ENCODE results near the gene PIERCE2.
A peak's percentile ranks its signal among the peaks of the same experiment; 100 is the strongest.
"Not testable (repeated sequence)": the region's sequence is repeated elsewhere in the genome, so short reads cannot be mapped to it uniquely, and the experiment has no call there.

Gene PIERCE2

GRCh38 chr15:55394694-55395093, 13.6 kb upstream of the PIERCE2 start:
- no peak overlapping the region for H3K9ac ChIP-seq (ENCODE audit: low read depth, low read length)
- H3K4me3 ChIP-seq (ENCODE audit: low read length) = no peak overlapping the region
- no peaks in the 10 kb centered on the region for H3K36me3 ChIP-seq (ENCODE audit: insufficient read depth, low read length)
- no peaks in the 10 kb centered on the region for H3K9me3 ChIP-seq (replicated peaks; ENCODE audit: low read length)
- no peaks in the 10 kb centered on the region for H3K27me3 ChIP-seq (ENCODE audit: control insufficient read depth, insufficient read depth, low read length)
- peaks cover 4% of the 10 kb centered on the region for H3K4me1 ChIP-seq (ENCODE audit: control insufficient read depth, insufficient read depth, low read length)
- no peak overlapping the region for H3K4me2 ChIP-seq (ENCODE audit: low read length)

- Histone ChIP-seq H3K36me3 (ENCODE audit: insufficient read depth, low read length) (no peaks in the 10 kb centered on the region), H3K9me3 (replicated peaks; ENCODE audit: low read length) (no peaks in the 10 kb centered on the region), H3K27me3 (ENCODE audit: control insufficient read depth, insufficient read depth, low read length) (no peaks in the 10 kb centered on the region), H3K4me2 (ENCODE audit: low read length) (no peak overlapping the region), H3K4me3 (ENCODE audit: low read length) (no peak overlapping the region), H3K9ac (ENCODE audit: low read depth, low read length) (no peak overlapping the region), H3K4me1 (ENCODE audit: control insufficient read depth, insufficient read depth, low read length) (peaks cover 3% of the 10 kb centered on the region)
Observed at GRCh38 chr15:55398243-55398642, 10.1 kb upstream of the PIERCE2 start.

GRCh38 chr15:55400050-55400449, 8.2 kb upstream of the PIERCE2 start:
- H3K36me3 ChIP-seq (ENCODE audit: insufficient read depth, low read length); H3K4me2 ChIP-seq (ENCODE audit: low read length); H3K9ac ChIP-seq (ENCODE audit: low read depth, low read length); H3K27me3 ChIP-seq (ENCODE audit: control insufficient read depth, insufficient read depth, low read length); H3K9me3 ChIP-seq (replicated peaks; ENCODE audit: low read length); H3K4me1 ChIP-seq (ENCODE audit: control insufficient read depth, insufficient read depth, low read length); H3K4me3 ChIP-seq (ENCODE audit: low read length): not testable (repeated sequence)

GRCh38 chr15:55401786-55402246, 6.5 kb upstream of the PIERCE2 start:
- Histone ChIP-seq H3K4me1 (ENCODE audit: control insufficient read depth, insufficient read depth, low read length) (peaks cover 5% of the 10 kb centered on the region), H3K27me3 (ENCODE audit: control insufficient read depth, insufficient read depth, low read length) (no peaks in the 10 kb centered on the region), H3K36me3 (ENCODE audit: insufficient read depth, low read length) (no peaks in the 10 kb centered on the region), H3K4me2 (ENCODE audit: low read length) (no peak overlapping the region), H3K9ac (ENCODE audit: low read depth, low read length) (no peak overlapping the region), H3K4me3 (ENCODE audit: low read length) (no peak overlapping the region), H3K9me3 (replicated peaks; ENCODE audit: low read length) (no peaks in the 10 kb centered on the region)

- no peaks in the 10 kb centered on the region for H3K36me3 ChIP-seq (ENCODE audit: insufficient read depth, low read length)
- H3K9ac ChIP-seq (ENCODE audit: low read depth, low read length) = no peak overlapping the region
- peaks cover 5% of the 10 kb centered on the region for H3K4me1 ChIP-seq (ENCODE audit: control insufficient read depth, insufficient read depth, low read length)
- no peaks in the 10 kb centered on the region for H3K9me3 ChIP-seq (replicated peaks; ENCODE audit: low read length)
- H3K27me3 ChIP-seq (ENCODE audit: control insufficient read depth, insufficient read depth, low read length) = no peaks in the 10 kb centered on the region
- no peak overlapping the region for H3K4me3 ChIP-seq (ENCODE audit: low read length)
- no peak overlapping the region for H3K4me2 ChIP-seq (ENCODE audit: low read length)
Observed at GRCh38 chr15:55402707-55403106, 5.6 kb upstream of the PIERCE2 start.

- no peak overlapping the region for H3K9ac ChIP-seq (ENCODE audit: low read depth, low read length)
- no peaks in the 10 kb centered on the region for H3K27me3 ChIP-seq (ENCODE audit: control insufficient read depth, insufficient read depth, low read length)
- no peak overlapping the region for H3K4me3 ChIP-seq (ENCODE audit: low read length)
- H3K9me3 ChIP-seq (replicated peaks; ENCODE audit: low read length) = no peaks in the 10 kb centered on the region
- peaks cover 5% of the 10 kb centered on the region for H3K4me1 ChIP-seq (ENCODE audit: control insufficient read depth, insufficient read depth, low read length)
- no peaks in the 10 kb centered on the region for H3K36me3 ChIP-seq (ENCODE audit: insufficient read depth, low read length)
- no peak overlapping the region for H3K4me2 ChIP-seq (ENCODE audit: low read length)
Observed at GRCh38 chr15:55403531-55403930, 4.8 kb upstream of the PIERCE2 start.

GRCh38 chr15:55407498-55408011, 740 bp upstream of the PIERCE2 start:
- Histone ChIP-seq H3K36me3 (ENCODE audit: insufficient read depth, low read length) (no peaks in the 10 kb centered on the region), H3K9ac (ENCODE audit: low read depth, low read length) (peak overlapping the region; percentile 89), H3K4me2 (ENCODE audit: low read length) (peak overlapping the region; percentile 81), H3K4me3 (ENCODE audit: low read length) (peak overlapping the region; percentile 90), H3K9me3 (replicated peaks; ENCODE audit: low read length) (no peaks in the 10 kb centered on the region), H3K4me1 (ENCODE audit: control insufficient read depth, insufficient read depth, low read length) (peaks cover 10% of the 10 kb centered on the region), H3K27me3 (ENCODE audit: control insufficient read depth, insufficient read depth, low read length) (no peaks in the 10 kb centered on the region)

GRCh38 chr15:55408976-55409375, 681 bp downstream of the PIERCE2 start:
- not testable (repeated sequence) for H3K27me3 ChIP-seq (ENCODE audit: control insufficient read depth, insufficient read depth, low read length); H3K4me1 ChIP-seq (ENCODE audit: control insufficient read depth, insufficient read depth, low read length); H3K36me3 ChIP-seq (ENCODE audit: insufficient read depth, low read length); H3K9me3 ChIP-seq (replicated peaks; ENCODE audit: low read length)
- peak overlapping the region; percentile 90 for H3K4me3 ChIP-seq (ENCODE audit: low read length)
- H3K4me2 ChIP-seq (ENCODE audit: low read length) = peak overlapping the region; percentile 81
- H3K9ac ChIP-seq (ENCODE audit: low read depth, low read length) = peak overlapping the region; percentile 78

GRCh38 chr15:55417678-55418077, 9.4 kb downstream of the PIERCE2 start:
- H3K9me3 ChIP-seq (replicated peaks; ENCODE audit: low read length); H3K4me2 ChIP-seq (ENCODE audit: low read length); H3K4me1 ChIP-seq (ENCODE audit: control insufficient read depth, insufficient read depth, low read length); H3K36me3 ChIP-seq (ENCODE audit: insufficient read depth, low read length); H3K9ac ChIP-seq (ENCODE audit: low read depth, low read length); H3K4me3 ChIP-seq (ENCODE audit: low read length); H3K27me3 ChIP-seq (ENCODE audit: control insufficient read depth, insufficient read depth, low read length): not testable (repeated sequence)

GRCh38 chr15:55420171-55420866, 12.0 kb downstream of the PIERCE2 start:
- Histone ChIP-seq H3K27me3 (ENCODE audit: control insufficient read depth, insufficient read depth, low read length) (no peaks in the 10 kb centered on the region), H3K4me3 (ENCODE audit: low read length) (no peak overlapping the region), H3K4me2 (ENCODE audit: low read length) (no peak overlapping the region), H3K9me3 (replicated peaks; ENCODE audit: low read length) (no peaks in the 10 kb centered on the region), H3K4me1 (ENCODE audit: control insufficient read depth, insufficient read depth, low read length) (no peaks in the 10 kb centered on the region), H3K9ac (ENCODE audit: low read depth, low read length) (no peak overlapping the region), H3K36me3 (ENCODE audit: insufficient read depth, low read length) (no peaks in the 10 kb centered on the region)

GRCh38 chr15:55422089-55422488, 13.8 kb downstream of the PIERCE2 start:
- H3K4me1 ChIP-seq (ENCODE audit: control insufficient read depth, insufficient read depth, low read length) = no peaks in the 10 kb centered on the region
- no peak overlapping the region for H3K4me3 ChIP-seq (ENCODE audit: low read length)
- H3K27me3 ChIP-seq (ENCODE audit: control insufficient read depth, insufficient read depth, low read length) = no peaks in the 10 kb centered on the region
- no peak overlapping the region for H3K4me2 ChIP-seq (ENCODE audit: low read length)
- no peaks in the 10 kb centered on the region for H3K36me3 ChIP-seq (ENCODE audit: insufficient read depth, low read length)
- no peaks in the 10 kb centered on the region for H3K9me3 ChIP-seq (replicated peaks; ENCODE audit: low read length)
- no peak overlapping the region for H3K9ac ChIP-seq (ENCODE audit: low read depth, low read length)
